Left ventricle myocardium inferior (tissue), 1 donor: ENCODE data around the gene BSDC1. TPM values are rescaled to one million over a fixed set of nuclear protein-coding genes. Genes with fewer than 3 reads are reported as not detected.

Experiments used
- DNase-seq: peaks from one replicate; pipeline ENCODE4 v3.0.0-alpha.2; 2020
- H3K27ac ChIP-seq: fragments of 200-600 bp; replicated peaks from 2 replicates; pipeline ENCODE4 v1.8.0; 2021
- H3K27me3 ChIP-seq: fragments of 200-600 bp; 2 replicates; pipeline ENCODE4 v1.8.0; 2021; ENCODE audit warnings: low read depth
- H3K36me3 ChIP-seq: fragments of 200-600 bp; 2 replicates; pipeline ENCODE4 v1.8.0; 2021
- H3K4me1 ChIP-seq: fragments of 200-600 bp; 2 replicates; pipeline ENCODE4 v1.8.0; 2021
- H3K4me3 ChIP-seq: fragments of 200-600 bp; 2 replicates; pipeline ENCODE4 v1.8.0; 2021; ENCODE audit warnings: mild to moderate bottlenecking, moderate library complexity
- H3K9me3 ChIP-seq: fragments of 200-600 bp; replicated peaks from 2 replicates; pipeline ENCODE4 v1.8.0; 2021
- intact Hi-C: fragments of 100-400 bp; cut with micrococcal nuclease; formaldehyde crosslinking; loops from one replicate; pipeline ENCODE4 v1.11.0; 2022
- total RNA-seq: library from RNA; stranded (reverse); fragmentation: NEBNext Ultra II Directional; extraction: Animal tissue kit (Norgen Biotek cat#: 25700); gene quantifications from one replicate; pipeline ENCODE4 v1.2.1, GENCODE V29; 2021
- TF ChIP-seq, protein P1 (sequence below): fragments of 200-600 bp; IDR thresholded peaks from 2 replicates; pipeline ENCODE4 v1.8.0; 2021; ENCODE audit warnings: antibody characterized with exemption, mild to moderate bottlenecking, borderline replicate concordance
- donor health status: DM: no; HTN: yes; CAD: no; lungs with severe emphysema.

Gene BSDC1
- total RNA-seq, 1 donor from 2014 or later, result 44.9 TPM

DNA sequence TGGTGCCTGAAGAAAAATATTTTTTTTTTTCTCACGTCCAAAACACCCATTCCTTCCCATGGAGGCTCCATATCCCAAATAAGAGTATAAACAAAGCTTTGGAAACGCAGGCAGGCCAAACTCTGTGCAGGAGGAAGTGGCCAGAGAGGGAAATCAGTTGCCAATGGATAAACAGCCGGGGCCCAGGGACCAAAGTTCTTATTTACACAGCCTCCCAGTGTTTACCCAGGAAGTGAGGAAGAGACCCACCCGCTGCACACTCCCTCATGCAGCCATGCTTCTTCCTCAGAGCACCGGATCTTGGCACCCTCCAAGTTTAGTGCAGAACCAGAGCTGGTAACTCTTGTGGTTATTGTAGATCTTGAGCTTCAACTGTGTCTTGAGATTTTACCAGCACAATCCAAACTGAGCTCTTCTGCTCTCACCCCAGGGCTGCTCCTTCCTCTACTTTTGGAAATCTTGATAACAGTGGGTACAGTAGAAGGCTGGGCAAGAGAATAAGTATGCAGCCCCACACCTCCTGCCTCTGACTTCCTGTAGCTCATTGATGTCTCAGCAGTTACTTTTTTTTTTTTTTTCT is 72.4 kb downstream of the BSDC1 start:
- Histone ChIP-seq H3K4me1 (peaks cover 8% of the 10 kb centered on the region), H3K9me3 (no peaks in the 10 kb centered on the region), H3K36me3 (peaks cover 61% of the 10 kb centered on the region), H3K4me3 (no peak overlapping the region), H3K27me3 (no peaks in the 10 kb centered on the region), H3K27ac (peak overlapping the region; percentile 24)
- TF ChIP-seq, protein P1, sequence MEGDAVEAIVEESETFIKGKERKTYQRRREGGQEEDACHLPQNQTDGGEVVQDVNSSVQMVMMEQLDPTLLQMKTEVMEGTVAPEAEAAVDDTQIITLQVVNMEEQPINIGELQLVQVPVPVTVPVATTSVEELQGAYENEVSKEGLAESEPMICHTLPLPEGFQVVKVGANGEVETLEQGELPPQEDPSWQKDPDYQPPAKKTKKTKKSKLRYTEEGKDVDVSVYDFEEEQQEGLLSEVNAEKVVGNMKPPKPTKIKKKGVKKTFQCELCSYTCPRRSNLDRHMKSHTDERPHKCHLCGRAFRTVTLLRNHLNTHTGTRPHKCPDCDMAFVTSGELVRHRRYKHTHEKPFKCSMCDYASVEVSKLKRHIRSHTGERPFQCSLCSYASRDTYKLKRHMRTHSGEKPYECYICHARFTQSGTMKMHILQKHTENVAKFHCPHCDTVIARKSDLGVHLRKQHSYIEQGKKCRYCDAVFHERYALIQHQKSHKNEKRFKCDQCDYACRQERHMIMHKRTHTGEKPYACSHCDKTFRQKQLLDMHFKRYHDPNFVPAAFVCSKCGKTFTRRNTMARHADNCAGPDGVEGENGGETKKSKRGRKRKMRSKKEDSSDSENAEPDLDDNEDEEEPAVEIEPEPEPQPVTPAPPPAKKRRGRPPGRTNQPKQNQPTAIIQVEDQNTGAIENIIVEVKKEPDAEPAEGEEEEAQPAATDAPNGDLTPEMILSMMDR, result no peak
- intact Hi-C loops, result no loop called here
- DNase-seq, result no peak

DNA sequence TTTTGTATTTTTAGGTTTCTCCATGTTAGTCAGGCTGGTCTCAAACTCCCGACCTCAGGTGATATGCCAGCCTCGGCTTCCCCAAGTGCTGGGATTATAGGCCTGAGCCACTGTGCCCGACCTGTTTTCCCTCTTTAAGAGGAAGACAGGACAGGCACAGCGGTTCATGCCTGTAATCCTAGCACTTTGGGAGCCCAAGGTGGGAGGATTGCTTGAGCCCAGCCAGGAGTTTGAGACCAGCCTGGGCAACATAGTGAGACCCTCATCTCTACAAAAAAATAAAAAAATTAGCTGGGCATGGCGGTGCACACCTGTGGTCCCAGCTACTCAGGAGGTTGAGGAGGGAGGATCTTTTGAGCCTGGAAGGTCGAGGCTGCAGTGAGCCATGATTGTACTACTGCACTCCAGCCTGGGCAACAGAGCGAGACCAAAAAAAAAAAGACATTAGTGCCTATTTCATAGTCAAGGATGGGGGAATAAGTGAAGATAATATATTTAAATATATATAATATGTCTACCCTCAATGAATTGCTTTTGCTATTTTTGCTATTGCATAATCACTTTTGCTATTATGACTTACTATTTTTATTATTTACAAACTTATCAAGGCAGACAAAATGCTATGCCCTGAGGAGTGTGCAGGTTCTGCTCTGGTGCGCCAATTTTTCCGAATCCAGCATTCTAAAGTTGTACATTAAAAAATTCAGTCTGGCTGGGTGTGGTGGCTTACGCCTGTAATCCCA is 75.9 kb downstream of the BSDC1 start:
- Histone ChIP-seq H3K27ac (no peak overlapping the region), H3K4me3 (no peak overlapping the region), H3K27me3 (no peaks in the 10 kb centered on the region), H3K36me3 (peaks cover 35% of the 10 kb centered on the region), H3K4me1 (peaks cover 27% of the 10 kb centered on the region), H3K9me3 (no peaks in the 10 kb centered on the region)
- intact Hi-C loops, result loop anchor here (10.0 kb wide), 1 partner anchor 93 kb away; the partner anchor contains the start of genes EIF3I and TMEM234
- TF ChIP-seq, protein P1, result no peak
- DNase-seq, result no peak

DNA sequence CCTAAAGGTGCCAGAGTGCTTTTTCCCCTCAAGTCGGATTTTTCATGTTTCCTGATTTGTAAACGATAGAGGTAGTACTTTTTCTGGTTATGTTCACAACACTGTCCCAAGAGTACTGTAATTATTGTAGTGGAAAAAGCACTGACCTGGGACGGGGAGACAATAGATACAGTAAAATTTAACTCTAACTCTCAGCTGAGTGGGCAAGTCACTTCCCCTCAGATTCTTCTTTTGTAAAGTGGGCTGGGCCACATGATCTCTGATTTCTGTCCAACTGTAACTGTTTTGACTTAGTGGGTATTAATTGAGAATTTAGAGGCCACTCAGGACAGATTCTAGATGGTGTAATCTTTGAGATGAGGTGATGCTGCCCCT is 77.4 kb downstream of the BSDC1 start:
- Histone ChIP-seq H3K27ac (no peak overlapping the region), H3K4me1 (peaks cover 24% of the 10 kb centered on the region), H3K9me3 (no peaks in the 10 kb centered on the region), H3K36me3 (peaks cover 35% of the 10 kb centered on the region), H3K27me3 (no peaks in the 10 kb centered on the region), H3K4me3 (no peak overlapping the region)
- DNase-seq, result no peak
- intact Hi-C loops, result loop anchor here (10.0 kb wide), 1 partner anchor 92 kb away; the partner anchor contains the start of genes EIF3I and TMEM234
- TF ChIP-seq, protein P1, result no peak

Other genes starting within 250 kb of the BSDC1 start
- gene TXLNA, start 214.8 kb downstream of the BSDC1 start, total RNA-seq, result 17.2 TPM
- 16.7 TPM for gene CCDC28B, start 193.8 kb downstream of the BSDC1 start, total RNA-seq
- gene IQCC, start 188.8 kb downstream of the BSDC1 start, total RNA-seq, result 0.71 TPM
- gene DCDC2B, start 185.4 kb downstream of the BSDC1 start, total RNA-seq, result not detected
- gene TMEM234, start 172.1 kb downstream of the BSDC1 start, total RNA-seq, result 10.9 TPM
- 91.1 TPM for gene EIF3I, start 172.0 kb downstream of the BSDC1 start, total RNA-seq
- 7.9 TPM for gene FAM167B, start 147.2 kb downstream of the BSDC1 start, total RNA-seq
- gene LCK, start 143.2 kb downstream of the BSDC1 start, total RNA-seq, result 0.63 TPM
- 40.4 TPM for gene HDAC1, start 102.4 kb downstream of the BSDC1 start, total RNA-seq
- gene MARCKSL1, start 58.2 kb downstream of the BSDC1 start, total RNA-seq, result 10.0 TPM
- gene FAM229A, start 32.0 kb downstream of the BSDC1 start, total RNA-seq, result 2.1 TPM
- 2.1 TPM for gene TSSK3, start 31.9 kb downstream of the BSDC1 start, total RNA-seq
- gene ZBTB8B, start 70.6 kb upstream of the BSDC1 start, total RNA-seq, result 0.03 TPM
- 3.4 TPM for gene ZBTB8A, start 145.0 kb upstream of the BSDC1 start, total RNA-seq